Stimulated activated CD4-positive, alpha-beta T cell treated with anti-CD3 and anti-CD28 coated beads, Interleukin-15, amount 100 ng/mL, for 1 hour (primary cell): ENCODE results near the gene DPYSL3.

Source experiments
- DNase-seq, 2 donors: peaks; one replicate each; pipeline ENCODE4 v3.0.0-alpha.2; 2020; ENCODE audit warnings: low read depth in 1 of 2, low spot score in 1 of 2

Gene DPYSL3

GRCh38 chr5:147406636-147407035 lies 103.2 kb downstream of the DPYSL3 start:
- DNase-seq: no peak

DNA sequence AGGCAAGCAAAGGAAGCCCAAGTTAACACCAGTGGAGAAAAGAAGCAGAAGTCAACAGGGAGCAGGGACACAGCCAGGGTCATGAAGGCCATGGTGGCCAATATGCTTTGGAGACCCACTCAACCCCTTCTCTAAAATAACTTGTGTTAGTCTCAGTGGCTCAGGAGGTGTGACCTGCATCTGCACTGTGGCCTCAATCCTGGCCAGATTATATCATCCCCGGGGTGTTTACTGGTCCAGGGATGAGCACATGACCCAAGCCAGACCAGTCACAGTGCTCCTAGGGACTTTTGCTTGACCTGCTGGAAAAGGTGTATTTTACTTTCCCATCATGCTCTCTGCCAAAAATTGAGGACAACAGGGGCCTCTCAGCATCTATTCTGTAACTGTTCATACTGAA lies 105.2 kb downstream of the DPYSL3 start:
- DNase-seq: no peak

- no peak for DNase-seq
Observed at GRCh38 chr5:147403651-147404640, 105.9 kb downstream of the DPYSL3 start.

- no peak for DNase-seq
Observed at GRCh38 chr5:147400881-147401280, 109.0 kb downstream of the DPYSL3 start.

DNA sequence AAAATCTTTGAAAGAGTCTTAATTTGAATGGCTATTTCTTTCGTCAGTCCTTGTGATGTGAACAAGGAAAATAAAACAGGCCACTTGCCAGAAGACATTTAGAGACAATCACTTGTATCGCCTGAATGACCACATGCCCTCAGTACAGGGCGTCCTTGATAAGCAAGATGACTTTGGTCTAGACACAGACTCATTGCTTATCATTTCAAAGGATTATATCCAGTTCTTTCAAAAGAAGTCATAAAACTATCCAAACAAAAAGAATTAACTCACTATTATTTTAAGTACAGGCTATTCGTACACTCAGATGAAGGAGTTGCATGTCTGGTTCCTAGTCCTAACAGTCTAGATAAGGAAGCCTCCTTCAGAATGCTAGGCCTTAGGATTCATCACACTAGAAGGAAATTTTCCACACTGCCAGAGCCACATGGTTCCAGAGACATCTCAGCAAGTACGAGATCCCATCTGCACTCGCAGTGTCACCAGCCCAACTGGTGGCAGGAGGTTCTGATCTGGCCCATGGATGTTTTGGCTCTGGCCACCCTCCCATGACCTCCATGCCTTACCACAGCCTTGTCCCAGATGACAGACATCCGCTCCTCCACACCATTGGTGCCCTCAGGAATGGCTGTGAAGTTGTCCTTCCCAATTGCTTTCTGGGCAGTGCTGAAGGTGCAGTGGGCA lies 109.6 kb downstream of the DPYSL3 start:
- no peak for DNase-seq

GRCh38 chr5:147398860-147399259 lies 111.0 kb downstream of the DPYSL3 start:
- no peak for DNase-seq

GRCh38 chr5:147397616-147398015 lies 112.3 kb downstream of the DPYSL3 start:
- no peak for DNase-seq

DNA sequence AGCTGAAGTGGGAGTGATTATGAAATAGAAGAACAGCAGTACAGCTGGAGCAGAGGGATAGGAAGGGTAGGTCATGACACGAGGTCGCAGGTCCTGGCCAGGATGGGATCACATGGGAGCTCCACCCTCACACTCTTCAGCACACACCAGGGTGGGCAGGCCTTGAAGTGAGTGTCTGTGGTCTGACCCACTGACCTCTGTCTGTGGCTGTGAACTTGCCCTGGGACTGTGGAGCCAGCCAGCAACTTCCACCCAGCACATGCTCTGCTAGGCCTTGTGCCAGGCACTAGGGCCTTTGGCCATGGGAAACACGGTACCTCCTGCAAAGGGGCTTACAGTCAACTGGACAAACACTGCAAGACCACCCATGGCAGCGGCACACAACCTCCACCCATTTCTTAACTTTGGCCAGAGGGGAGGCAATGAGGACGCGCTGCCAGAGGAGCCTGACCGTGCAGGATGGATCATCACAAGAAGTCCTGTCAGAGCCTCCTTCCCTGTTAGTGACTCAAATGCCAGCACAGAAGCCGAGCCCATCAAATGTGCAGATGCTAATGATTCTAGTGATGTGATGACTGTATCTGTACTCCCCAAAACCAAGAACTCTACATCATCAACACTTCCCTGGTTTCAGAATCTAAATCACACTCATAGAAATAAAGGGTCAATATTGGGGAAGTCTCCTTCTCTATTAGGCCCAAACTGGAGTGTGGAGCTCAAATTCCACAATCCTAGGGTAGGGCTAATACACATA lies 113.6 kb downstream of the DPYSL3 start:
- no peak for DNase-seq

GRCh38 chr5:147393874-147394672 lies 115.8 kb downstream of the DPYSL3 start:
- no peak for DNase-seq

GRCh38 chr5:147391781-147392180 lies 118.1 kb downstream of the DPYSL3 start:
- no peak for DNase-seq

GRCh38 chr5:147390654-147391225 lies 119.1 kb downstream of the DPYSL3 start:
- DNase-seq: no peak

DNA sequence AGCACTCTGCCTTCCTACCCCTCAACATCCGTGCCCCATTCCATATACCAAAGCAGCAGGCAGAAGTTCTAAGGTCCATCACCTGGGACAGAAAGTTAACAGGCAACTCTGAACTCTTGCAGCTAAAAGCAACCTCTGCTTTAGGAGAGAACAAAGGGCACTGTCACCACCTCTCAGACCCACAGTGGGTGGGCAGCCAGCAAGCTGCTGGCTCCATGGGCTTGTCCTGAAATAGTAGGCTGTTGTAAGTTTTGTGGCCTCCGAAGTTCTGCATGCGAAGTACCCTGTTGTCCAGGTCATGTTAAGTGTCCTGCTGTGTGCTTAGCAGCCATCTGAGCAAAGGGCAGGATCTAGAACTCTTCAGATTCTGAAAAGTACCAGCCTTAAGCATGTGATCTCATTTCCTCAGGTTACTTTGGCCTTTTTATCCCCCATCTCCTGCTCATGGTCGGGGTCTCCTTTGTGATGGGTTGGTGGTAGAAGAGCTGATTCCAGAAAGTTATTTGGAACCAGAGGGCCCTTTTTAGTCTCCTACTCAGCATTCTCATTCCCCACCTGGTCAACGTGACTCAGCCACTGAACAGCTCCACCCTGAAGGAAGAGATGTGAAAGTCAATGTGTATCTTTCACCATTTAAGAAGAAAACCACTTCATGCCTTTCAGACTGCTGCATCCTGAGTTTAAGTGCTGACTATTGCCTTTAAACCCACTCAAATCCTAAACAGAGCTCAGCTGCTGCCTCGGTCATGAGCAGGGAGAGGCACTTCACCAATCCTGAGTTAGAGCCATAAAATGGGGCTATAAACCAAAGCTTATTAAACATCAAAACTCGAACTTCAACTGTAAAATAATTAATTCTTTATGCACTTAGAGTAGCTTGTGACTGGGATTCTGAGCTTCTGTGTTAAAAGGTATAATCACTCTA lies 121.4 kb downstream of the DPYSL3 start:
- no peak for DNase-seq

- no peak for DNase-seq
Observed at GRCh38 chr5:147387109-147387508, 122.8 kb downstream of the DPYSL3 start.

DNA sequence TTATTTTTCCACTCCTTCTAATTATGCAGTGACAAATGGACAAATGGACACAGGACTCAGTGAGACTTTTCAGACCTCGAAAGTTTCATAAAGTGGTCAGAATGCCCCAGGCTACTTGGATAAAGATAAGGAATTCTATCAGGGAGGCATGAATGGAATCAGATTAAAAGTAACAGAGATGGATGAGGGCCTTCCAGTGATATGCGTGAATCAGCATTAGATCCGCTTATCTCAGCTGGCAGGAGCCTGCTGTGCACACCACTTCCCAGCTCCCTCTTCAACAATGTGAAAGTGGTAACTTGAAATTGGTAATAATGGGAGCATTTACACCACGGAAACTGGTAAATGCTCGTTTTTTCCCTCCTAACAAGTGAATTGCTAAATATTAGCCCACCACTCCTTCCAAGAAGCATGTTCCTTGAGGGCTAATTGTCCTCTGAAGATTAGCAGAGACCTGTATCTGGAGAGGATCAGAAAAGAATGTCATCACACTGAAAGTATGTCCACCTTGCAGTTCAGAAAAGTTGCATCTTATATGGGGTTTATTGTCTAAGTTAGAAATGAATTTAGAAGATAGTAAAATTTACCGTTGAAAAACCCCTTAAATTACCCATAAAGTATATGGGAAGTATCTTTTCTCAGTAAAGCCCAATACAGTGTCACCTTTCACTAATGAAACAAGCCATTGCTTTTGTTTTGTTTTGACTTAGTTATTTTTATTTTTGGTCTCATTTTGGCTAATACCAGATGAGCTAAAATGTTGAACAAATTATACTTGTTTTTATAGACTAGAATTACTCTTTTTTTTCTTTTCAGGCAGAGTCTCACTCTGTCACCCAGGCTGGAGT lies 125.3 kb downstream of the DPYSL3 start:
- no peak for DNase-seq

DNA sequence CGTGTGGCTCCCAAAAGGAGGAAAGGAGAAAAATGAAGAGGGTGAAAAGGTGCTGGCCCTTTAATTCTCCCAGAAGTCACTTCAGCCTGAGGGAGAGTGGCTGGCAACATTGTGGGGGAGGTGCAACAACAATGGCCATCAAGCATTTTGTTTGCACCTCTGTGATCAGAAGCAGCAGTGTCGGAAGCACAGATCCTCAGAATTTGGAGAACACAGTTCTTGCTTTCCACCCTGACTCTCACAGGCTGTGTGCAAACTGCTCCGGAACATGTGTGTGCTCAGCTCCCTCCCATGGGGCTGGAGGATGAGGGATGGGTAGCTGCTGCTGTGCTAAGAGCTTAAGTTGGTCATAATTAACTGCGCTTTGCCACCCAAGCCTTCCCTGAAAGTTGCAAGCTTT lies 127.1 kb downstream of the DPYSL3 start:
- no peak for DNase-seq

GRCh38 chr5:147381555-147381954 lies 128.3 kb downstream of the DPYSL3 start:
- no peak for DNase-seq

DNA sequence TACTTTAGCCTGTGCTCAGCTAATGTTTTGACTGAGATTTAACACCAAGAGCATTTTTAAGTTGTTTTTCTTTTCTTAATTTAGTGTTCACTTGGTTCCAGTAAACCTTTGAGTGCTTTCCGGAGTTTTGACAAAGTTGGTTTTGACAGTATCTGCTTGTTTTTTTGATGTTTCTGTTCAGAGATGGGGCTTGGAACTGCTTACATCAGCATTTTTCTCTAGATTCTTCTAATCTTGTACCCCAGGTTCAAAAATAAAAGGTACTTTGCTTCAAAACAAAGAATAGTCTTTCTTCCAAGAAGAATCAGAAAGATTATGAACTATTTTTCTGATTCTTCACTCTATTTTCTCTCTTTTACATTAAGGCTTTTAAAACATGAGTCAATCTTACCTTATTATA lies 132.2 kb downstream of the DPYSL3 start:
- DNase-seq: no peak

DNA sequence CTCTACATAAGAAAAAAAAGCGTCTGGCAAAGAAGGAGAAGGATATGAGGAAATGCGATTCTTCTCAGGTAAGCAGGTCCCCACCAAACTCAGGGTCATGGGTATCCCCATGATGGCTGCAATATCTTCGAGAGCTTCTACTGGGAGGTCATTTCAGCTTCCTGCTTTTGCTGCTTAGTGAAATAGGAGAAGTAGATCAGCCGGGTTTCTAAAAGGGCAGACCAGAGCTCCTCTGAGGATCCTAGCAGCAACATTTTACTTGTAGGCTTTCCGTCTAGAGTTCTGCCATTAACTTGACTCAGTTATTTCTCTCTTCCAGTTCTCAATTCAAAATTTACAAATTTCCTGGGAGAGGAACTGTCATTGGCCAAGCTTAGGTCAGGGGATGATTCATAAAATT lies 134.7 kb downstream of the DPYSL3 start:
- DNase-seq: no peak
